Measurements from ENCODE around the gene MAB21L2. TPM values are rescaled to one million over a fixed set of nuclear protein-coding genes. Genes with fewer than 3 reads are reported as not detected.

MAB21L2 gene
- total and polyA plus RNA-seq, 4 experiments from 2014 or later, result 0.08 TPM; not detected in 3

- H3K36me3 ChIP-seq (ENCODE audit: insufficient read depth, low read length), result peaks cover 8% of the 10 kb centered on the region
- DNase-seq, result peak in 1 of 5 donors; percentile 25
- no peaks in the 10 kb centered on the region for H3K27me3 Mint-ChIP-seq
- CTCF ChIA-PET (ENCODE audit: partially characterized antibody), result no interaction called here
- no peaks in the 10 kb centered on the region for H3K4me1 ChIP-seq (ENCODE audit: insufficient read depth, low read length)
- H3K4me3 Mint-ChIP-seq, result no peak overlapping the region
- H3K9me3 ChIP-seq (ENCODE audit: control insufficient read depth in 1 of 2, low read length in 2 of 2), result no peaks in the 10 kb centered on the region
- intact Hi-C loops (cut with micrococcal nuclease), result no loop called here
- POLR2A ChIA-PET (ENCODE audit: partially characterized antibody), result no interaction called here
- no peak overlapping the region for H3K4me3 ChIP-seq (ENCODE audit: low read length in 2 of 2)
- peaks cover 60 to 75% of the 10 kb centered on the region in 2 donors for H3K36me3 Mint-ChIP-seq
- no peaks in the 10 kb centered on the region for H3K27me3 ChIP-seq (ENCODE audit: insufficient read depth, low read length)
- peaks cover 0 to 7% (median 5%) of the 10 kb centered on the region in 4 donors for H3K4me1 Mint-ChIP-seq
- H3K27ac ChIP-seq (ENCODE audit: low read depth, low read length), result no peak overlapping the region
- H3K9me3 Mint-ChIP-seq, result peaks cover 0 to 7% (median 0%) of the 10 kb centered on the region in 8 donors
- H3K27ac Mint-ChIP-seq, result no peak overlapping the region
These were observed 929 bp downstream of the MAB21L2 start for GRCh38 chr4:150582873-150583286.

DNA sequence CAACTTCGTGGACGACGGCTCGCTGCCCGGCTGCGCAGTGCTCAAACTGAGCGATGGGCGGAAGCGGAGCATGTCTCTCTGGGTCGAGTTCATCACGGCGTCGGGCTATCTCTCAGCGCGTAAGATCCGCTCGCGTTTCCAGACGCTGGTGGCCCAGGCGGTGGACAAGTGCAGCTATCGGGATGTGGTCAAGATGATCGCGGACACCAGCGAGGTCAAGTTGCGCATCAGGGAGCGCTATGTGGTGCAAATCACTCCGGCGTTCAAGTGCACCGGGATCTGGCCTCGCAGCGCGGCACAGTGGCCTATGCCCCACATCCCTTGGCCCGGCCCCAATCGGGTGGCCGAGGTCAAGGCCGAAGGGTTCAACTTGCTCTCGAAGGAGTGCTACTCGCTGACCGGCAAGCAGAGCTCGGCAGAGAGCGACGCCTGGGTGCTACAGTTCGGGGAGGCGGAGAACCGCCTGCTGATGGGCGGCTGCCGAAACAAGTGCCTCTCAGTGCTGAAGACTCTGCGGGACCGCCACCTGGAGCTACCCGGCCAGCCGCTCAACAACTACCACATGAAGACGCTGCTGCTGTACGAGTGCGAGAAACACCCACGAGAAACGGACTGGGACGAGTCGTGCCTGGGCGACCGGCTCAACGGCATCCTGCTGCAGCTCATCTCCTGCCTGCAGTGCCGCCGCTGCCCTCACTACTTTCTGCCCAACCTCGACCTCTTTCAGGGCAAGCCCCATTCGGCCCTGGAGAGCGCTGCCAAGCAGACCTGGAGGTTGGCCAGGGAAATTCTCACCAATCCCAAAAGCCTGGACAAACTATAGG, 1.5 kb downstream of the MAB21L2 start:
- Mint-ChIP-seq H3K4me1 (peaks cover 2 to 7% (median 5%) of the 10 kb centered on the region in 4 donors), H3K9me3 (peaks cover 0 to 7% (median 0%) of the 10 kb centered on the region in 8 donors), H3K36me3 (peaks cover 64 to 80% of the 10 kb centered on the region in 2 donors), H3K27me3 (no peaks in the 10 kb centered on the region), H3K27ac (no peak overlapping the region), H3K4me3 (no peak overlapping the region)
- H3K36me3 ChIP-seq (ENCODE audit: insufficient read depth, low read length), result peaks cover 8% of the 10 kb centered on the region
- no peaks in the 10 kb centered on the region for H3K9me3 ChIP-seq (ENCODE audit: control insufficient read depth in 1 of 2, low read length in 2 of 2)
- no peaks in the 10 kb centered on the region for H3K4me1 ChIP-seq (ENCODE audit: insufficient read depth, low read length)
- intact Hi-C loops (cut with micrococcal nuclease), result no loop called here
- no peak overlapping the region for H3K4me3 ChIP-seq (ENCODE audit: low read length in 2 of 2)
- no peak overlapping the region for H3K27ac ChIP-seq (ENCODE audit: low read depth, low read length)
- DNase-seq, result peak in 1 of 5 donors; percentile 16
- ChIA-PET POLR2A (ENCODE audit: partially characterized antibody) (no interaction called here), CTCF (ENCODE audit: partially characterized antibody) (no interaction called here)
- H3K27me3 ChIP-seq (ENCODE audit: insufficient read depth, low read length), result no peaks in the 10 kb centered on the region

DNA sequence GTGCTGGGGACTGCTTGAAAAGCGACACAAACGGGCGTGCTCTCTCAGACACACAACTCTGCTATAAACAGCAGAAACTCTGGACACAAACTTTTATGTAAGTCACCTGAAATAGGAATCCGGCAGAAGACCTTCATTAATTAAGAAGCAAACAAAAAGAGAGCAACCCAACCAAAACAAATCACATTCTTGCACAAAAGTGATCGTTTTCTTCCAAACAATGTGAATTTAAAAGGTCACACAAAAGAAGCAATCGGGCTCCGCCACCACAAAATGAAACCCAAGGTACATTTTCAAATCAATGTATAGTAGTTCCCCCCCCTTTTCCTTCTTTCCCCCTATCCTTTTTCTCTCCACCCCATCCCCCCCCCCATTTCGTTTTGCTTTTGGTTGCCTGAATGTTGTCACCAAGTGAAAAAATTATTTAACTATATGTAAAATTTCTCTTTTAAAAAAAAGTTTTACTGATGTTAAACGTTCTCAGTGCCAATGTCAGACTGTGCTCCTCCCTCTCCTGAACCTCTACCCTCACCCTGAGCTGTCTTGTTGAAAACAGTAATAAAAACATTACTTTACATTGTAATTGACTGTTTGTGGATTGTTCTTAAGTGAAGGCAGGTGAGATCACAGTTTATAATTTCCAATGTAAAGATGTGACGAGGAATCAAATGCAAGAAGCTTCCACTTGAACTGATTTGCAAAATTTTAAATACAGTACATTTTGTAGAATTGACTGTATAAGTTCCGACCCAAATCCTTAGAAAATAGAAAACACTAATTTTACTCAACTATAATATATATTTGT, 2.4 kb downstream of the MAB21L2 start:
- DNase-seq, result no peak
- Mint-ChIP-seq H3K27ac (no peak overlapping the region), H3K27me3 (no peaks in the 10 kb centered on the region), H3K4me3 (no peak overlapping the region), H3K4me1 (peaks cover 0 to 2% (median 1%) of the 10 kb centered on the region in 4 donors), H3K9me3 (peaks cover 0 to 7% (median 0%) of the 10 kb centered on the region in 8 donors), H3K36me3 (peaks cover 65 to 80% of the 10 kb centered on the region in 2 donors)
- H3K4me1 ChIP-seq (ENCODE audit: insufficient read depth, low read length), result no peaks in the 10 kb centered on the region
- H3K9me3 ChIP-seq (ENCODE audit: control insufficient read depth in 1 of 2, low read length in 2 of 2), result no peaks in the 10 kb centered on the region
- CTCF ChIA-PET (ENCODE audit: partially characterized antibody), result no interaction called here
- intact Hi-C loops (cut with micrococcal nuclease), result no loop called here
- H3K4me3 ChIP-seq (ENCODE audit: low read length in 2 of 2), result no peak overlapping the region
- no peaks in the 10 kb centered on the region for H3K27me3 ChIP-seq (ENCODE audit: insufficient read depth, low read length)
- H3K27ac ChIP-seq (ENCODE audit: low read depth, low read length), result no peak overlapping the region
- peaks cover 8% of the 10 kb centered on the region for H3K36me3 ChIP-seq (ENCODE audit: insufficient read depth, low read length)
- POLR2A ChIA-PET (ENCODE audit: partially characterized antibody), result no interaction called here

- Mint-ChIP-seq H3K27me3 (no peaks in the 10 kb centered on the region), H3K27ac (peak overlapping the region in 4 of 7 donors; percentile 5 to 57 (median 38)), H3K4me1 (peaks cover 0 to 2% (median 0%) of the 10 kb centered on the region in 4 donors), H3K9me3 (peaks cover 0 to 1% (median 0%) of the 10 kb centered on the region in 8 donors), H3K4me3 (no peak overlapping the region), H3K36me3 (peaks cover 67 to 77% of the 10 kb centered on the region in 2 donors)
- Histone ChIP-seq H3K36me3 (ENCODE audit: insufficient read depth, low read length) (peaks cover 8% of the 10 kb centered on the region), H3K4me3 (ENCODE audit: low read length in 2 of 2) (no peak overlapping the region), H3K4me1 (ENCODE audit: insufficient read depth, low read length) (no peaks in the 10 kb centered on the region), H3K27ac (ENCODE audit: low read depth, low read length) (no peak overlapping the region), H3K27me3 (ENCODE audit: insufficient read depth, low read length) (no peaks in the 10 kb centered on the region), H3K9me3 (ENCODE audit: control insufficient read depth in 1 of 2, low read length in 2 of 2) (no peaks in the 10 kb centered on the region)
- DNase-seq, result no peak
- ChIA-PET POLR2A (ENCODE audit: partially characterized antibody) (no interaction called here), CTCF (ENCODE audit: partially characterized antibody) (no interaction called here)
- intact Hi-C loops (cut with micrococcal nuclease), result no loop called here
These were observed 3.7 kb downstream of the MAB21L2 start for GRCh38 chr4:150585611-150586010.

DNA sequence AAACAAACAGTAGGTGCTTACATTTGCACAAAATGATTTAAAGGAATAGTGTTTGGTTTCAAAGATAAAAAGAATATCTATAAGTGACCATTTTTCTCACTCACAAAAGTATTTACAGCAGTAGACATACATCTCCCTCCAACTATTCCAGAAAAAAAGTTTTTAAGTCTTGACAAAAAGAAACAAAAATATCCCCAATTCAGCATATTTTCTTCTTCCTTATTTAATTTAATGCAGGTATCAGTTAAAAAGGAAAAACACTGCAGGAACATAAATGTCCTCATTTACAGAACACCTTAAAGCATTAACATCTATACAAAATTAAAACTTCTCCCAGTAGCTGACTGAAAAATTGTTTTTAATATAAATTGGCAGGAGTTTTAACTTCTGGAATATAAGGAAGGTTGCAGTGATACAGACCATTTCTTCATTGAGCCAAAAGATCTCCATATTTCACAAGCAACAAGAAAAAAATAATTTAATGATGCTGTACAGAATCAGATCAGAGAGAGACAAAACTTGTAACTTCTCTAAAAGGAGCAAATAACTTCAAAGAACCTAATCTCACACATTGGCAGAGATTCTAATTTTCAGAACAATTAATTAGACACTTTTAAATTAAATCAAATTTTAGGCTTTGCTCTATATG, 4.3 kb downstream of the MAB21L2 start:
- peaks cover 70 to 75% of the 10 kb centered on the region in 2 donors for H3K36me3 Mint-ChIP-seq
- no peaks in the 10 kb centered on the region for H3K9me3 ChIP-seq (ENCODE audit: control insufficient read depth in 1 of 2, low read length in 2 of 2)
- intact Hi-C loops (cut with micrococcal nuclease), result no loop called here
- peak overlapping the region in 3 of 7 donors; percentile 30 to 70 (median 42) for H3K27ac Mint-ChIP-seq
- H3K27ac ChIP-seq (ENCODE audit: low read depth, low read length), result no peak overlapping the region
- no peak overlapping the region for H3K4me3 Mint-ChIP-seq
- POLR2A ChIA-PET (ENCODE audit: partially characterized antibody), result no interaction called here
- H3K4me1 ChIP-seq (ENCODE audit: insufficient read depth, low read length), result no peaks in the 10 kb centered on the region
- CTCF ChIA-PET (ENCODE audit: partially characterized antibody), result no interaction called here
- H3K36me3 ChIP-seq (ENCODE audit: insufficient read depth, low read length), result peaks cover 8% of the 10 kb centered on the region
- H3K4me1 Mint-ChIP-seq, result peaks cover 0 to 2% (median 0%) of the 10 kb centered on the region in 4 donors
- H3K27me3 Mint-ChIP-seq, result no peaks in the 10 kb centered on the region
- no peaks in the 10 kb centered on the region for H3K27me3 ChIP-seq (ENCODE audit: insufficient read depth, low read length)
- DNase-seq, result no peak
- no peaks in the 10 kb centered on the region for H3K9me3 Mint-ChIP-seq
- no peak overlapping the region for H3K4me3 ChIP-seq (ENCODE audit: low read length in 2 of 2)

GRCh38 chr4:150588316-150588715, 6.4 kb downstream of the MAB21L2 start:
- no peak for DNase-seq
- POLR2A ChIA-PET (ENCODE audit: partially characterized antibody), result no interaction called here
- Mint-ChIP-seq H3K27ac (peak overlapping the region in 2 of 7 donors; percentile 28 to 71), H3K4me3 (no peak overlapping the region), H3K9me3 (no peaks in the 10 kb centered on the region), H3K36me3 (peaks cover 56% of the 10 kb centered on the region in 2 donors), H3K27me3 (no peaks in the 10 kb centered on the region), H3K4me1 (peaks cover 0 to 4% (median 0%) of the 10 kb centered on the region in 4 donors)
- Histone ChIP-seq H3K27me3 (ENCODE audit: insufficient read depth, low read length) (no peaks in the 10 kb centered on the region), H3K9me3 (ENCODE audit: control insufficient read depth in 1 of 2, low read length in 2 of 2) (no peaks in the 10 kb centered on the region), H3K27ac (ENCODE audit: low read depth, low read length) (no peak overlapping the region), H3K4me3 (ENCODE audit: low read length in 2 of 2) (no peak overlapping the region), H3K36me3 (ENCODE audit: insufficient read depth, low read length) (peaks cover 2% of the 10 kb centered on the region), H3K4me1 (ENCODE audit: insufficient read depth, low read length) (no peaks in the 10 kb centered on the region)
- intact Hi-C loops (cut with micrococcal nuclease), result no loop called here
- CTCF ChIA-PET (ENCODE audit: partially characterized antibody), result interaction anchor here (0.6 to 1.0 kb wide), 3 partner anchors 10 to 279 kb away, joined by 3 read pairs; no protein-coding TSS in a partner anchor

DNA sequence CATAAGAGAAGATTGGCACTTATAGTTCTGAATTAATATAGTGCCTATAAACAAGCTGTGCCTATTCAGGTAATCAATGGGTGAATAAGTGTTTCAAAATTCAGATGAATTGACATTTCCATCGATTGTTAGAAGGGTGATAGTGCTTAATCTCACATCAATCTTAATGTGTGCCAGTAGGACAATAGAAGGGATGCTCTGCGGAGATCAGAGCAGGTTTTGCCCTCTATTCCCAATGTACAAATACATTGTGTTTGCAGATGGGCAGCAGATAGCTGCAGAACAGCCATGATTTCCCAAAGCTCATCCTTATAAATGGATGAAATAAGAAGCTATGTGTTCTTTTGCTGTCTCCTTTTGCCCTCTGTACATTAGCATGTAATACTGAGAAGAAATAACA, 7.2 kb downstream of the MAB21L2 start:
- ChIA-PET POLR2A (ENCODE audit: partially characterized antibody) (no interaction called here), CTCF (ENCODE audit: partially characterized antibody) (interaction anchor here (1.0 kb wide), 2 partner anchors 9 to 17 kb away, joined by 3 read pairs; no protein-coding TSS in a partner anchor)
- intact Hi-C loops (cut with micrococcal nuclease), result no loop called here
- H3K27me3 ChIP-seq (ENCODE audit: insufficient read depth, low read length), result no peaks in the 10 kb centered on the region
- H3K36me3 Mint-ChIP-seq, result peaks cover 47 to 48% of the 10 kb centered on the region in 2 donors
- no peak overlapping the region for H3K4me3 Mint-ChIP-seq
- no peak overlapping the region for H3K27ac ChIP-seq (ENCODE audit: low read depth, low read length)
- no peaks in the 10 kb centered on the region for H3K27me3 Mint-ChIP-seq
- no peaks in the 10 kb centered on the region for H3K9me3 ChIP-seq (ENCODE audit: control insufficient read depth in 1 of 2, low read length in 2 of 2)
- no peak for DNase-seq
- H3K4me3 ChIP-seq (ENCODE audit: low read length in 2 of 2), result no peak overlapping the region
- no peaks in the 10 kb centered on the region for H3K9me3 Mint-ChIP-seq
- no peaks in the 10 kb centered on the region for H3K4me1 ChIP-seq (ENCODE audit: insufficient read depth, low read length)
- peaks cover 0 to 4% (median 0%) of the 10 kb centered on the region in 4 donors for H3K4me1 Mint-ChIP-seq
- H3K27ac Mint-ChIP-seq, result no peak overlapping the region
- no peaks in the 10 kb centered on the region for H3K36me3 ChIP-seq (ENCODE audit: insufficient read depth, low read length)
